PC-9 (cell line): ENCODE results near the gene PTPN14. TPM values are rescaled to one million over a fixed set of nuclear protein-coding genes. Genes with fewer than 3 reads are reported as not detected.

Source experiments
- BruUV-seq: library from RNA; stranded (reverse); fragments of 400-500 nt; replicated peaks from 2 replicates; lab custom pipeline; 2021; lab: Mats Ljungman, UMichigan
- CTCF ChIA-PET: fragments of 300-600 bp; sonication (Branson Sonifier 250); formaldehyde crosslinking; loops from one replicate; lab custom pipeline; 2022; ENCODE audit warnings: antibody characterized with exemption; lab: Charles Lee
- POLR2A ChIA-PET: fragments of 300-600 bp; sonication (Branson Sonifier 250); formaldehyde crosslinking; loops from one replicate; lab custom pipeline; 2022; ENCODE audit warnings: antibody characterized with exemption; ENCODE audit not compliant: unreplicated experiment; lab: Charles Lee
- DNase-seq, 2 experiments: peaks; one replicate each; pipeline versions ENCODE4 v3.0.0 to v3.0.0-alpha.2; 2015 to 2022; ENCODE audit warnings: mixed read lengths in 1 of 2
- H2AFZ ChIP-seq: fragments of 200-600 bp; sonication (generic); 2 replicates; pipeline ENCODE4 v1.8.1; 2017; ENCODE audit warnings: antibody characterized with exemption
- H3F3A ChIP-seq: fragments of 200-600 bp; sonication (generic); 2 replicates; pipeline ENCODE4 v1.8.1; 2017; ENCODE audit warnings: antibody characterized with exemption, mild to moderate bottlenecking, low read depth; ENCODE audit not compliant: insufficient read depth
- H3K27ac ChIP-seq: fragments of 200-600 bp; sonication (generic); 2 replicates; pipeline ENCODE4 v1.6.1; 2016; ENCODE audit warnings: mixed run types
- H3K27me3 ChIP-seq: fragments of 200-600 bp; sonication (generic); 2 replicates; pipeline ENCODE4 v1.6.1; 2016; ENCODE audit warnings: low read depth, mixed run types; ENCODE audit not compliant: insufficient read depth
- H3K36me3 ChIP-seq: fragments of 200-600 bp; sonication (generic); 2 replicates; pipeline ENCODE4 v1.6.1; 2016; ENCODE audit warnings: low read depth, mixed run types
- H3K4me1 ChIP-seq: fragments of 200-600 bp; sonication (generic); replicated peaks from 2 replicates; pipeline ENCODE4 v1.6.1; 2016; ENCODE audit warnings: mixed run types; ENCODE audit not compliant: insufficient read depth
- H3K4me2 ChIP-seq: fragments of 200-600 bp; sonication (generic); 2 replicates; pipeline ENCODE4 v1.6.1; 2017; ENCODE audit warnings: mixed run types
- H3K4me3 ChIP-seq: fragments of 200-600 bp; sonication (generic); 2 replicates; pipeline ENCODE4 v1.6.1; 2016; ENCODE audit warnings: mixed run types
- H3K79me2 ChIP-seq: fragments of 200-600 bp; sonication (generic); 2 replicates; pipeline ENCODE4 v1.6.1; 2017; ENCODE audit warnings: low read depth, mixed run types
- H3K9me2 ChIP-seq: fragments of 200-600 bp; sonication (generic); 2 replicates; pipeline ENCODE4 v1.8.1; 2017; ENCODE audit warnings: mild to moderate bottlenecking; ENCODE audit not compliant: insufficient read depth
- H3K9me3 ChIP-seq: fragments of 200-600 bp; sonication (generic); 2 replicates; pipeline ENCODE4 v1.8.1; 2016; ENCODE audit warnings: low read depth; ENCODE audit not compliant: insufficient read depth
- H4K20me1 ChIP-seq: fragments of 200-600 bp; sonication (generic); 2 replicates; pipeline ENCODE4 v1.8.1; 2017; ENCODE audit not compliant: insufficient read depth
- CTCF ChIP-seq: fragments of 200-600 bp; sonication (generic); conservative IDR thresholded peaks from 2 replicates; pipeline ENCODE4 v1.6.1; 2017; ENCODE audit warnings: mixed run types, antibody characterized with exemption, mild to moderate bottlenecking, moderate library complexity
- EZH2 ChIP-seq: fragments of 200-600 bp; sonication (generic); IDR thresholded peaks from 2 replicates; pipeline ENCODE4 v1.8.0; 2017; ENCODE audit warnings: antibody characterized with exemption, low read depth
- intact Hi-C: fragments of 100-400 bp; cut with micrococcal nuclease; formaldehyde crosslinking; loops from one replicate; pipeline ENCODE4 v1.10.0; 2022; ENCODE audit not compliant: unreplicated experiment
- total RNA-seq: library from RNA; stranded (reverse); gene quantifications from 2 replicates; pipeline ENCODE4 v1.2.3, GENCODE V29; 2021

The PTPN14 gene
- total RNA-seq, 1 experiment from 2014 or later = 78.9 TPM

- Histone ChIP-seq H3F3A (peaks cover 5% of the 10 kb centered on the region), H3K27me3 (no peaks in the 10 kb centered on the region), H3K4me1 (peaks cover 39% of the 10 kb centered on the region), H4K20me1 (no peaks in the 10 kb centered on the region), H3K27ac (no peak overlapping the region), H3K36me3 (no peaks in the 10 kb centered on the region), H3K79me2 (peaks cover 63% of the 10 kb centered on the region), H3K4me3 (no peak overlapping the region), H3K9me3 (no peaks in the 10 kb centered on the region), H2AFZ (no peak overlapping the region), H3K4me2 (no peak overlapping the region), H3K9me2 (no peaks in the 10 kb centered on the region)
- ChIA-PET POLR2A (interaction anchor here (0.6 kb wide), 1 partner anchor 57 kb away, joined by 3 read pairs; no protein-coding TSS in a partner anchor), CTCF (no interaction called here)
- TF ChIP-seq CTCF (no peak), EZH2 (no peak)
- no peak for DNase-seq
- intact Hi-C loops = loop anchor here (10.0 kb wide), 1 partner anchor 112 kb away; no protein-coding TSS in a partner anchor
- no TSS peak for BruUV-seq
These were observed 79.0 kb downstream of the PTPN14 start for GRCh38 chr1:214472364-214472763.

- Histone ChIP-seq H4K20me1 (no peaks in the 10 kb centered on the region), H3K27ac (no peak overlapping the region), H3K4me2 (no peak overlapping the region), H3K9me2 (no peaks in the 10 kb centered on the region), H3F3A (peaks cover 13% of the 10 kb centered on the region), H3K36me3 (no peaks in the 10 kb centered on the region), H3K9me3 (no peaks in the 10 kb centered on the region), H3K4me3 (no peak overlapping the region), H3K79me2 (peaks cover 59% of the 10 kb centered on the region), H3K4me1 (peaks cover 49% of the 10 kb centered on the region), H3K27me3 (no peaks in the 10 kb centered on the region), H2AFZ (no peak overlapping the region)
- no peak for DNase-seq
- TF ChIP-seq EZH2 (no peak), CTCF (no peak)
- ChIA-PET CTCF (no interaction called here), POLR2A (no interaction called here)
- no TSS peak for BruUV-seq
- intact Hi-C loops = loop anchor here (10.0 kb wide), 1 partner anchor 113 kb away; no protein-coding TSS in a partner anchor
These were observed 79.9 kb downstream of the PTPN14 start for GRCh38 chr1:214471458-214471857.

GRCh38 chr1:214470132-214470531, 81.3 kb downstream of the PTPN14 start:
- Histone ChIP-seq H3K79me2 (peaks cover 58% of the 10 kb centered on the region), H3K9me2 (no peaks in the 10 kb centered on the region), H3K36me3 (no peaks in the 10 kb centered on the region), H3K4me3 (no peak overlapping the region), H3K4me2 (no peak overlapping the region), H3K4me1 (peaks cover 48% of the 10 kb centered on the region), H3K9me3 (no peaks in the 10 kb centered on the region), H3K27ac (no peak overlapping the region), H3K27me3 (no peaks in the 10 kb centered on the region), H4K20me1 (no peaks in the 10 kb centered on the region), H2AFZ (no peak overlapping the region), H3F3A (peaks cover 16% of the 10 kb centered on the region)
- CTCF ChIA-PET = interaction anchor here (0.7 kb wide), 1 partner anchor 222 kb away, joined by 3 read pairs; no protein-coding TSS in a partner anchor
- no TSS peak for BruUV-seq
- TF ChIP-seq CTCF (no peak), EZH2 (no peak)
- intact Hi-C loops = loop anchor here (10.0 kb wide), 1 partner anchor 115 kb away; no protein-coding TSS in a partner anchor
- POLR2A ChIA-PET = no interaction called here
- DNase-seq = no peak
